Fibroblast of pulmonary artery (primary cell): Measurements from ENCODE around the gene ARHGAP29.

Source experiments
- DNase-seq: peaks from one replicate; pipeline ENCODE4 v3.0.0-alpha.2; 2010; ENCODE audit warnings: low read depth
- H3K4me3 ChIP-seq: replicated peaks from 2 replicates; pipeline ENCODE4 v1.5.1; 2011; ENCODE audit warnings: low read depth, mild to moderate bottlenecking, control low read depth, low read length, moderate library complexity
- CTCF ChIP-seq: IDR thresholded peaks from 2 replicates; pipeline ENCODE4 v1.5.1; 2011; ENCODE audit warnings: mild to moderate bottlenecking, control low read depth, low read length, inconsistent platforms; ENCODE audit errors: missing control alignments

ARHGAP29 gene

GRCh38 chr1:94281361-94282142 is 44.2 kb upstream of the ARHGAP29 start:
- H3K4me3 ChIP-seq: no peak overlapping the region
- peak; percentile 46 for DNase-seq
- no peak for TF ChIP-seq CTCF

GRCh38 chr1:94280541-94280940 is 43.2 kb upstream of the ARHGAP29 start:
- no peak for DNase-seq
- no peak for TF ChIP-seq CTCF
- H3K4me3 ChIP-seq: no peak overlapping the region

- no peak for DNase-seq
- H3K4me3 ChIP-seq: no peak overlapping the region
- no peak for TF ChIP-seq CTCF
These were observed 42.1 kb upstream of the ARHGAP29 start for GRCh38 chr1:94279462-94279861.

- peak; percentile 56 for DNase-seq
- no peak overlapping the region for H3K4me3 ChIP-seq
- TF ChIP-seq CTCF: no peak
These were observed 41.7 kb upstream of the ARHGAP29 start for GRCh38 chr1:94279038-94279437.

GRCh38 chr1:94276988-94277434 is 39.6 kb upstream of the ARHGAP29 start:
- no peak for TF ChIP-seq CTCF
- DNase-seq: peak; percentile 60
- no peak overlapping the region for H3K4me3 ChIP-seq

- H3K4me3 ChIP-seq: no peak overlapping the region
- no peak for TF ChIP-seq CTCF
- peak; percentile 75 for DNase-seq
These were observed 37.7 kb upstream of the ARHGAP29 start for GRCh38 chr1:94275083-94275482.

GRCh38 chr1:94274561-94274960 is 37.2 kb upstream of the ARHGAP29 start:
- no peak for TF ChIP-seq CTCF
- DNase-seq: no peak

More at GRCh38 chr1:94274561-94274960, 37.2 kb upstream of the ARHGAP29 start:
- H3K4me3 ChIP-seq: no peak overlapping the region
